Stimulated activated CD4-positive, alpha-beta T cell treated with anti-CD3 and anti-CD28 coated beads, TNF-alpha, amount 100 ng/mL, for 48 hours (primary cell): ENCODE results near the gene ELMO1.

Source experiments
- DNase-seq, 3 donors: peaks; one replicate each; pipeline ENCODE4 v3.0.0-alpha.2; 2020; ENCODE audit warnings: low read depth in 3 of 3

Gene ELMO1

DNA sequence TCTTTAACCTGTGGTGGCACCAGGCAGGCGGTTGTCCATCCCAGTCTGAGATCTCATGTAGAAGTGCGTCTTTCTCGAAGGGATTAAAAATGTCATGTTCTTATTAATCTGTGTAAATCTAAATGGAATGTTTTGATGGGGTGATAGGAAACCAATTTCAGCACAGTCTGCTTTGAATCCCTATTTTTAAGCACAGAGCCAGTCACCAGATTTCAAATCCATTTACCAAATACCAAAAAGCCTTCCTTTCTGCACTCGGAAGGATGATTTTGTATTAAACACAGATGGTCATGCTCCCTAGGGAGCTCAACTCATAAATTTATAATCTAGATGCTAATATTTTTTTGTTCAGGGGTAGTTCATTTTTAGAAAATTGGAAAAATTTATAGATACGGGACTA, 563.8 kb downstream of the ELMO1 start:
- no peak for DNase-seq

- no peak for DNase-seq
These were observed 564.3 kb downstream of the ELMO1 start for GRCh38 chr7:36884351-36884750.

GRCh38 chr7:36881233-36881874, 567.3 kb downstream of the ELMO1 start:
- no peak for DNase-seq

GRCh38 chr7:36880108-36880507, 568.6 kb downstream of the ELMO1 start:
- DNase-seq, result no peak

- DNase-seq, result no peak
These were observed 569.6 kb downstream of the ELMO1 start for GRCh38 chr7:36879021-36879420.

GRCh38 chr7:36878288-36878687, 570.4 kb downstream of the ELMO1 start:
- DNase-seq, result no peak

GRCh38 chr7:36875794-36876193, 572.9 kb downstream of the ELMO1 start:
- DNase-seq, result no peak

DNA sequence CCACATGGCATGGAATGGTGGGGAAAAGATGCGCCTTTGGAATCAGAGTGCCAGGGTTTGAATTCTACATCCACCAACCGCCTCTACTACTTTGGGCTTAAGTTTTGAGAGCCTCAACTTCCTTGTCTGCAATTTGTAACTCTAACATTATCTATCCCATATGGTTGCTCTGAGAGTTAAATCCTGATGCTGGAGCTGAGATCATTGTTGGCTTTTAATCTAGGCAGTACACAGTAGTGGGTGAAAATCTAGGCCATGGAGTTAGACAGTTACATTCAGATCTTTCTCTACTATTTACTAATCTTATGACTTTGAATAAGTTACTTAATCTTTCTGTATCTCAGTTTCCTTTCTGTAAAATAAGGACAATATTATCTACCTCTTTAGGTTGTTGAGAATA, 574.6 kb downstream of the ELMO1 start:
- DNase-seq, result no peak

DNA sequence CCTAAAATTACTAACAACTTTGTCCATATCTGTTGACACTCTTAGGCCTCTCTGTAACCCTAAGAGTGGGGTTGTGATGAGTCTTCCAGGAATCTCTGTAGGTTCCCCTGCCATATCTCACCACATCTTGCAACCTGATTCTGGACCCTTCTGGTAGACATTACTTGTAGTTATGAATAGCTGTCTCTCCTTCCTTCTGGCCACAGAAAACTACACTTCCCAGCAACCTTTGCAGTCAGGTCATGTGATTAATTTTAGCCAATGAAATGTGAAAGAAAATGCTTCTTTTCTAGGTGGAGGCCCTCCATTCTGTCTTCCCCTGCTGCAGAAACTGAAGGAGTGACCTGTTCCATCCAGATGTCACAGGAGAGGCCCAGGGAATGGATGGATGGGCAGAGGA, 576.8 kb downstream of the ELMO1 start:
- DNase-seq, result no peak

GRCh38 chr7:36871355-36871738, 577.3 kb downstream of the ELMO1 start:
- no peak for DNase-seq

DNA sequence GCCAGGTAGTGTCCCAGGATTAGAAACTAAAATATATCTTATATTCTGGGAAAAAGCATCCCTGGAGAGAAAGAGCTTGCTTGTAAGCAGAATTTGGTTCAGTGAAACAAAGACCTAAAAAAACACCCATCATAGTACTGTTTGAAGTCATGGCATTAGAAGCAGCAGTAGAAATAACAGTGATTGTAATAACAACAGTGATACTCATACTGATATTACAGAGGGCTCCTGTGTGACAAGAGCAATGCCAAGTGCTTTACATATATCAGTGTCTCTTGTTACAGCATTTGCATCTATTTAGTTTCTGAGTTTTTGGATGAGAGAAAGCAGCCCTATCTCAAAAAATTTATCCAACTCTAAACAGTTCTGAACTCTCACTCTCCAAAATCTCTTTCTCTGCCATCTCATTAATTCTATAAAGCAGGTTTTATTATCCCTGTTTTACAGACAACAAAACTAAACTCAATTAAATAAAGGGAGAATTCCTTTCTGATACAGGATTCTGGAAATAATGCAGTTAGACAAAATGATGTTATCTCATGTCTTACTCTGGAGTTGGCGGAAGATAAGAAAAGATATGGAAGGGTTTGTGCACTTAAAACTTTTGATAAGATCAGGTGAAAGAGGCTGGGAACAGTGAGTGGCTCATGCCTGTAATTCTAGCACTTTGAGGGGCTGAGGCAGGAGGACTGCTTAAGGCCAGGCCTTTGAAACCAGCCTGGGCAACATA, 577.9 kb downstream of the ELMO1 start:
- no peak for DNase-seq

DNA sequence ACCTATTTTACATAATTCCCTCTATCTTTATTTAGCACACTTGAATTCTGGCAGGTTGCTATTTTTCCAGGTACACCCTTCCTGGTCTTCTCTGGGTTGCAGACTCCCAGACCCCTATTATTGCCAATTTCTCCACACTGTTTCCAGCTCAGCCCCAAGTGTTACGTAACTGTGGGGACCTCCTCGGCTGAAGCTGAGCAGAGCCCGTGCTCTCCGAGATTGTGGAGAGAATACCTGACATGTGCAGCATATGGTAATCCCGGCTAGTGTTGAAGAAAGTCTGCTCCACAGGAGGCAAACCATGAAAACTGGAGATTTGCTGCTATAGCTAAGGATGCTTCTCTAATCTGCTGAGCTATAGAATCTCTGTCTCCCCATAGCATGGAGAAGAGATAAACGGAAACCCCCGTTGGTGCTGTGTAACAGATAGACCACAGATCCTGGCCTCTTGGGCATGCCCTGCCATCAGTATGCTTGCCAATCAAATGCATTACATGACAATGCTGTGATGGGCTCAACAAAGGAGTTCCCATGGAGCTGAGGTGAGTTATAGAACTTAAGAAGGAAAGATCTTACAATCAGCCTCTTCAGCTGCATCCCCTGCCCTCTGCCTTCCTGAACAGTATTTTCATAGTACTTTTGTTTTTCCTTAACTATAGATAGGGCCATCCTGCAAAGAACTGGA, 579.8 kb downstream of the ELMO1 start:
- DNase-seq, result no peak

DNA sequence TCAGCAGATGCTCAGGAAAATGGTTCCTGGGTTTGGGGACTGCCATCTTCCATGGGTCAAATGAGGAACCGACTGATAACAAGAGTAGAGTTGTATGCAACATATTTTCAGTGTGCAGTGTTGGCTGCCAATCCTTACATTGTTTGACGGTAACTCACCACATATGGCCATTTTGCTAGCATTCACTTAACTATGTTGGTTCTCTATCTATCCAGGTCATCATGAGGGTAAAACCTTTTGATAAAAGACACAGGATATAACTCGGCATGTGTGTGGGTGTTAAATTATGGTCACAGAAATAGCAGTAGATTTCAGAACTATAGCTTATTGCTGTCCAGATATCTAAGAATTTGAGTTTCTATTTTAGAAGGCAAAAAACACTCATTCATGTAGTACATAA, 583.6 kb downstream of the ELMO1 start:
- DNase-seq, result no peak

- no peak for DNase-seq
These were observed 584.6 kb downstream of the ELMO1 start for GRCh38 chr7:36863901-36864701.

DNA sequence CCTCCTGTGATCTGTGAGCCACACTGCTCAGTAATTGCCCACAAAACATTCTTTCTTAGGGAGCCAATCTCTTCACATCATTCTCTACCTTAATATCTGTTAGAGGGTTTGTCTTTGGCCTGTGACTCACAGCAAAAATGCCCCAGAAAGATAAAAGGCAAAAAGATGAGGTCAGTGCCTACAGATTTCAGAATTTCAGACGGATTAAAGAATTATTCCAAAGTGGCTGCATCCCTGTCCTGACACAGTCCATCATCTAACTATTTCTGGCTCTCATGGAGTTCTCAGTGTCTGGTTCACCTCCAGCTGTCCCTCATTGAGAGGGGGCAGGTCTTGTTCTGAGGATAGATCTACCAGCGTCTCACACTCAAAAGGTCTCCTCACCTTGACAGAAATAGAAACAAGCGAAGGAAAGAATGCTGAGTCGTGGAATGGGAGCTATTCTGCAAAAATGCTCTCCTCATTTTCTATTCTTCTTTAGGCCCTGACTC, 585.8 kb downstream of the ELMO1 start:
- DNase-seq, result no peak

- no peak for DNase-seq
These were observed 587.0 kb downstream of the ELMO1 start for GRCh38 chr7:36861656-36862055.

- DNase-seq, result no peak
These were observed 588.0 kb downstream of the ELMO1 start for GRCh38 chr7:36860681-36861080.

DNA sequence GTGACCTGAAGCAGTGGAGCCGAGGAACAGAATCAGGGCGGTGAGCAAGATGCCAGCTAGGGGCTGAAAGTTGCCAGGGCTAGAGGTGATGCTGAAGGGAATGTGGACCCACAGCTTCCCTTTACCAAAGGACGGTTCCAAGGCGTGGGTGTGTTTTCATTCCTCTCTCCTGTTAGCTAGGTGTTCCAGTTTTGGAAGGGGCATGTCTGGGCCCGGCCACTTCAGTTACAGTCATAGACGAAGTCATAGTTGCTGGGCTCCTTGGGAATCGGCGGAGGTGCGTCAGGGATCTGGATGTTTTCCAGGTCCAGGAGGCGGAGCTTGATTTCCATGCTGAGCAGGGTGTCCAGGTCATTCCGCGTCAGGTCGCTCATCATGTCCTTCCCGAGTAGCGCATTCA, 593.3 kb downstream of the ELMO1 start:
- no peak for DNase-seq

DNA sequence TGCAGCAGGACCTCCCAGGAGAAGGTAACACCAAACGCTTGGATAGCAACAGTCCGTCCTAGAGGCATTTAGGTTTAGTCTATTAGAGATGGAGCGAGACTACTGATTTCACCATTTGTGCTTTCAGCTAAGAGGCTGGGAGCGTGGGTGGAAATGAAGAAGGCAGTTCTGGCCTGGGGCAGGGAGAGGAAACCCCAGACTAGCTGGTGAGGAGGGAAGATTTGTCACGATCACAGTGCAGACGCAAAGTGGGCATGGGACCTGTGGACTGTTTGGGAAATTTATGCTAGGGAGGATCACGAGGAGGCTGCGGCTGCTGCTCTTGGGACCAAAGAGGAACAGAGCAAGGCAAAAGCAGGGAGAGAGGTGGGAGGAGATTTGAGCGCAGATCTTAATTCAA, 594.0 kb downstream of the ELMO1 start:
- no peak for DNase-seq

GRCh38 chr7:36852931-36853330, 595.7 kb downstream of the ELMO1 start:
- no peak for DNase-seq

- peak; percentile 7 to 24 (median 11) for DNase-seq
These were observed 596.6 kb downstream of the ELMO1 start for GRCh38 chr7:36852017-36852416.

- no peak for DNase-seq
These were observed 597.3 kb downstream of the ELMO1 start for GRCh38 chr7:36851382-36851781.
